ENCODE data around the gene SKOR1. TPM values are rescaled to one million over a fixed set of nuclear protein-coding genes. Genes with fewer than 3 reads are reported as not detected.
A peak's percentile ranks its signal among the peaks of the same experiment; 100 is the strongest.

Gene SKOR1
- total RNA-seq, 2 experiments from 2014 or later: 0.21 to 0.32 TPM

GRCh38 chr15:67836955-67837354 lies 11.6 kb downstream of the SKOR1 start:
- Mint-ChIP-seq H3K4me3 (no peak overlapping the region), H3K27ac (no peak overlapping the region), H3K4me1 (ENCODE audit: low read depth) (peaks cover 56% of the 10 kb centered on the region), H3K36me3 (ENCODE audit: low read depth) (peaks cover 4% of the 10 kb centered on the region), H3K9me3 (ENCODE audit: insufficient read depth) (no peaks in the 10 kb centered on the region), H3K27me3 (ENCODE audit: low read depth) (peaks cover 54% of the 10 kb centered on the region)
- POLR2A ChIA-PET: no interaction called here
- no peak for DNase-seq
- CTCF ChIA-PET: interaction anchor here (0.9 to 4.2 kb wide), 6 partner anchors 12 to 382 kb away, joined by 3 to 57 read pairs (median 7); no protein-coding TSS in a partner anchor
- no peak for ATAC-seq

GRCh38 chr15:67838789-67839332 lies 13.6 kb downstream of the SKOR1 start:
- Mint-ChIP-seq H3K36me3 (ENCODE audit: low read depth) (peaks cover 4% of the 10 kb centered on the region), H3K27ac (no peak overlapping the region), H3K4me3 (peak overlapping the region; percentile 34), H3K9me3 (ENCODE audit: insufficient read depth) (no peaks in the 10 kb centered on the region), H3K4me1 (ENCODE audit: low read depth) (peaks cover 45% of the 10 kb centered on the region), H3K27me3 (ENCODE audit: low read depth) (peaks cover 36% of the 10 kb centered on the region)
- CTCF ChIA-PET: interaction anchor here (1.4 kb wide), 1 partner anchor 337 kb away, joined by 6 read pairs; no protein-coding TSS in a partner anchor
- POLR2A ChIA-PET: no interaction called here
- no peak for DNase-seq
- no peak for ATAC-seq

- DNase-seq (peak; percentile 54), ATAC-seq (peak; percentile 31)
- Mint-ChIP-seq H3K27ac (peak overlapping the region; percentile 94), H3K4me3 (peak overlapping the region; percentile 87), H3K9me3 (ENCODE audit: insufficient read depth) (no peaks in the 10 kb centered on the region), H3K36me3 (ENCODE audit: low read depth) (peaks cover 4% of the 10 kb centered on the region), H3K27me3 (ENCODE audit: low read depth) (peaks cover 29% of the 10 kb centered on the region), H3K4me1 (ENCODE audit: low read depth) (peaks cover 40% of the 10 kb centered on the region)
- ChIA-PET CTCF (interaction anchor here (0.6 kb wide), 1 partner anchor 359 kb away, joined by 3 read pairs; no protein-coding TSS in a partner anchor), POLR2A (no interaction called here)
Observed at GRCh38 chr15:67839499-67839928, 14.2 kb downstream of the SKOR1 start.

GRCh38 chr15:67839929-67840748 lies 14.8 kb downstream of the SKOR1 start, which contains the start of gene RNU6-1:
RNU6-1 (minus strand) TSS chr15:67840045.
- CTCF ChIA-PET: interaction anchor here (0.6 kb wide), 1 partner anchor 359 kb away, joined by 3 read pairs; no protein-coding TSS in a partner anchor
- Mint-ChIP-seq H3K27ac (peak within 1 kb of the TSS; percentile 94), H3K9me3 (ENCODE audit: insufficient read depth) (no peaks in the 10 kb centered on the region), H3K27me3 (ENCODE audit: low read depth) (peaks cover 25% of the 10 kb centered on the region), H3K4me1 (ENCODE audit: low read depth) (peaks cover 37% of the 10 kb centered on the region), H3K4me3 (peak within 1 kb of the TSS; percentile 87), H3K36me3 (ENCODE audit: low read depth) (peaks cover 4% of the 10 kb centered on the region)
- peak; percentile 90 for ATAC-seq
- POLR2A ChIA-PET: interaction anchor here (0.6 to 1.1 kb wide), 4 partner anchors 78 to 390 kb away, joined by 3 to 6 read pairs (median 3); no protein-coding TSS in a partner anchor
- DNase-seq: peak; percentile 97

GRCh38 chr15:67840749-67841512 lies 15.6 kb downstream of the SKOR1 start:
- H3K9me3 Mint-ChIP-seq (ENCODE audit: insufficient read depth): no peaks in the 10 kb centered on the region
- H3K4me1 Mint-ChIP-seq (ENCODE audit: low read depth): peaks cover 31% of the 10 kb centered on the region
- peak overlapping the region; percentile 87 for H3K4me3 Mint-ChIP-seq
- ChIA-PET POLR2A (interaction anchor here (0.6 to 1.1 kb wide), 6 partner anchors 79 to 389 kb away, joined by 3 to 6 read pairs (median 3); no protein-coding TSS in a partner anchor), CTCF (interaction anchor here (1.1 kb wide), 1 partner anchor 57 kb away, joined by 3 read pairs; no protein-coding TSS in a partner anchor)
- H3K27ac Mint-ChIP-seq: peak overlapping the region; percentile 94
- ATAC-seq (no peak), DNase-seq (peak; percentile 44)
- peaks cover 17% of the 10 kb centered on the region for H3K27me3 Mint-ChIP-seq (ENCODE audit: low read depth)
- peaks cover 4% of the 10 kb centered on the region for H3K36me3 Mint-ChIP-seq (ENCODE audit: low read depth)

GRCh38 chr15:67841513-67841762 lies 16.1 kb downstream of the SKOR1 start:
- Mint-ChIP-seq H3K27ac (peak overlapping the region; percentile 94), H3K27me3 (ENCODE audit: low read depth) (peaks cover 13% of the 10 kb centered on the region), H3K36me3 (ENCODE audit: low read depth) (peaks cover 4% of the 10 kb centered on the region), H3K4me3 (peak overlapping the region; percentile 87), H3K9me3 (ENCODE audit: insufficient read depth) (no peaks in the 10 kb centered on the region), H3K4me1 (ENCODE audit: low read depth) (peaks cover 26% of the 10 kb centered on the region)
- POLR2A ChIA-PET: interaction anchor here (0.6 to 1.1 kb wide), 3 partner anchors 321 to 351 kb away, joined by 3 read pairs; no protein-coding TSS in a partner anchor
- DNase-seq (no peak), ATAC-seq (no peak)
- CTCF ChIA-PET: interaction anchor here (1.1 kb wide), 1 partner anchor 57 kb away, joined by 3 read pairs; no protein-coding TSS in a partner anchor

- H3K4me3 Mint-ChIP-seq: no peak overlapping the region
- no peak overlapping the region for H3K27ac Mint-ChIP-seq
Observed at GRCh38 chr15:67843092-67843501, 17.8 kb downstream of the SKOR1 start.

GRCh38 chr15:67843571-67844387 lies 18.5 kb downstream of the SKOR1 start:
- POLR2A ChIA-PET: no interaction called here

More at GRCh38 chr15:67843092-67843501, 17.8 kb downstream of the SKOR1 start:
- ChIA-PET POLR2A (no interaction called here), CTCF (no interaction called here)
- peaks cover 4% of the 10 kb centered on the region for H3K36me3 Mint-ChIP-seq (ENCODE audit: low read depth)
- H3K27me3 Mint-ChIP-seq (ENCODE audit: low read depth): peaks cover 9% of the 10 kb centered on the region
- no peak for DNase-seq
- H3K9me3 Mint-ChIP-seq (ENCODE audit: insufficient read depth): no peaks in the 10 kb centered on the region
- peaks cover 25% of the 10 kb centered on the region for H3K4me1 Mint-ChIP-seq (ENCODE audit: low read depth)
- ATAC-seq: no peak

GRCh38 chr15:67845974-67846373 lies 20.7 kb downstream of the SKOR1 start:
- ATAC-seq (no peak), DNase-seq (no peak)
- Mint-ChIP-seq H3K27ac (no peak overlapping the region), H3K4me1 (ENCODE audit: low read depth) (peaks cover 8% of the 10 kb centered on the region), H3K27me3 (ENCODE audit: low read depth) (peaks cover 6% of the 10 kb centered on the region), H3K9me3 (ENCODE audit: insufficient read depth) (no peaks in the 10 kb centered on the region), H3K36me3 (ENCODE audit: low read depth) (no peaks in the 10 kb centered on the region), H3K4me3 (no peak overlapping the region)
- POLR2A ChIA-PET: no interaction called here
- CTCF ChIA-PET: interaction anchor here (0.9 to 2.1 kb wide), 2 partner anchors 8 to 17 kb away, joined by 3 to 8 read pairs; no protein-coding TSS in a partner anchor

More at GRCh38 chr15:67843571-67844387, 18.5 kb downstream of the SKOR1 start:
- Mint-ChIP-seq H3K4me1 (ENCODE audit: low read depth) (peaks cover 20% of the 10 kb centered on the region), H3K4me3 (no peak overlapping the region), H3K9me3 (ENCODE audit: insufficient read depth) (no peaks in the 10 kb centered on the region), H3K36me3 (ENCODE audit: low read depth) (peaks cover 4% of the 10 kb centered on the region), H3K27ac (no peak overlapping the region), H3K27me3 (ENCODE audit: low read depth) (peaks cover 9% of the 10 kb centered on the region)
- no peak for DNase-seq
- CTCF ChIA-PET: no interaction called here
- ATAC-seq: no peak

GRCh38 chr15:67849538-67849937 lies 24.2 kb downstream of the SKOR1 start:
- H3K9me3 Mint-ChIP-seq (ENCODE audit: insufficient read depth): no peaks in the 10 kb centered on the region
- H3K27ac Mint-ChIP-seq: no peak overlapping the region
- no peak overlapping the region for H3K4me3 Mint-ChIP-seq
- DNase-seq: no peak
- POLR2A ChIA-PET: no interaction called here
- peaks cover 6% of the 10 kb centered on the region for H3K27me3 Mint-ChIP-seq (ENCODE audit: low read depth)
- H3K36me3 Mint-ChIP-seq (ENCODE audit: low read depth): no peaks in the 10 kb centered on the region
- ATAC-seq: no peak
- H3K4me1 Mint-ChIP-seq (ENCODE audit: low read depth): no peaks in the 10 kb centered on the region
- CTCF ChIA-PET: no interaction called here

GRCh38 chr15:67850336-67850735 lies 25.0 kb downstream of the SKOR1 start:
- POLR2A ChIA-PET: no interaction called here
- ATAC-seq: no peak
- no peak overlapping the region for H3K27ac Mint-ChIP-seq
- no peaks in the 10 kb centered on the region for H3K9me3 Mint-ChIP-seq (ENCODE audit: insufficient read depth)
- no peak overlapping the region for H3K4me3 Mint-ChIP-seq
- CTCF ChIA-PET: no interaction called here
- H3K27me3 Mint-ChIP-seq (ENCODE audit: low read depth): peaks cover 6% of the 10 kb centered on the region
- no peaks in the 10 kb centered on the region for H3K4me1 Mint-ChIP-seq (ENCODE audit: low read depth)
- no peak for DNase-seq
- H3K36me3 Mint-ChIP-seq (ENCODE audit: low read depth): no peaks in the 10 kb centered on the region
